Activated CD4-positive, alpha-beta memory T cell treated with anti-CD3 and anti-CD28 coated beads for 36 hours (primary cell): ENCODE results near the gene ELMO1. TPM values are rescaled to one million over a fixed set of nuclear protein-coding genes. Genes with fewer than 3 reads are reported as not detected.
"Not testable (repeated sequence)": the region's sequence is repeated elsewhere in the genome, so short reads cannot be mapped to it uniquely, and the experiment has no call there.

Experiments
- CTCF ChIA-PET: fragments of 350-600 bp; sonication (Branson Sonifier 250); formaldehyde crosslinking; loops from one replicate; lab custom pipeline; 2021; ENCODE audit warnings: antibody characterized with exemption, inconsistent platforms; lab: Charles Lee
- POLR2A ChIA-PET: fragments of 350-600 bp; sonication (Branson Sonifier 250); formaldehyde crosslinking; loops from one replicate; lab custom pipeline; 2021; ENCODE audit warnings: antibody characterized with exemption; lab: Charles Lee
- DNase-seq: peaks from one replicate; pipeline ENCODE4 v3.0.0-alpha.2; 2020
- H3K27ac Mint-ChIP-seq: one replicate; pipeline ENCODE4 v1.8.0; 2021; ENCODE audit warnings: mixed read lengths
- H3K27me3 Mint-ChIP-seq: one replicate; pipeline ENCODE4 v1.8.0; 2021; ENCODE audit warnings: mixed read lengths
- H3K36me3 Mint-ChIP-seq: one replicate; pipeline ENCODE4 v1.8.0; 2021; ENCODE audit warnings: mixed read lengths
- H3K4me1 Mint-ChIP-seq: one replicate; pipeline ENCODE4 v1.8.0; 2021; ENCODE audit warnings: low read depth, mixed read lengths
- H3K4me3 Mint-ChIP-seq: one replicate; pipeline ENCODE4 v1.8.0; 2021; ENCODE audit warnings: mild to moderate bottlenecking, mixed read lengths
- H3K9me3 Mint-ChIP-seq: one replicate; pipeline ENCODE4 v1.8.0; 2021; ENCODE audit warnings: mixed read lengths
- intact Hi-C: fragments of 100-400 bp; cut with micrococcal nuclease; formaldehyde crosslinking; loops from one replicate; pipeline ENCODE4 v1.15.1; 2023
- total RNA-seq, 2 experiments: library from RNA; stranded (reverse); gene quantifications; one replicate each; pipeline ENCODE4 v1.2.3, GENCODE V29; 2021

The ELMO1 gene
- total RNA-seq, 2 experiments from 2014 or later: 88.7 to 93.3 TPM

DNA sequence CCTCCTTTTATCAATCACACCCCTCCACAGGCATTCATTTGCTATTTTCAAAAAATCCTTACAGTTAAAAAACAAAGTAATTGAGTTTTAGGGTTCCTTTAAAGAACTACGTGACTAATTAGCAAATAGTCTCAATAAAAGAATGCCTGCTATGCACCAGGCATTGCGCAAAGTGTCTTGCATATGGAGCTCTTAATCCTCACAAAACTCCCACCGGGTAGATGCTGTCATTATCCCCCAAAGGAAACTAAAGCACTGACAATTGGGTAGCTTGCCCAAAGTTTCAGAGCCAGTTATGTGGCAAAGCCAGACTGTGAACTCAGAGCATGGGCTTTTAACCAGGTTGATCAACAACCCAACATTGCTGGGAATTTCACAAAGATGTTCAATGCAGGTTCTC lies 305.7 kb downstream of the ELMO1 start:
- H3K36me3 Mint-ChIP-seq: peaks cover 53% of the 10 kb centered on the region
- no peak overlapping the region for H3K27ac Mint-ChIP-seq
- ChIA-PET POLR2A (no interaction called here), CTCF (interaction anchor here (1.7 kb wide), 1 partner anchor 26 kb away, joined by 3 read pairs; no protein-coding TSS in a partner anchor)
- no peak for DNase-seq
- peaks cover 3% of the 10 kb centered on the region for H3K4me1 Mint-ChIP-seq
- no peaks in the 10 kb centered on the region for H3K27me3 Mint-ChIP-seq
- peaks cover 28% of the 10 kb centered on the region for H3K9me3 Mint-ChIP-seq
- intact Hi-C loops: no loop called here
- H3K4me3 Mint-ChIP-seq: no peak overlapping the region

DNA sequence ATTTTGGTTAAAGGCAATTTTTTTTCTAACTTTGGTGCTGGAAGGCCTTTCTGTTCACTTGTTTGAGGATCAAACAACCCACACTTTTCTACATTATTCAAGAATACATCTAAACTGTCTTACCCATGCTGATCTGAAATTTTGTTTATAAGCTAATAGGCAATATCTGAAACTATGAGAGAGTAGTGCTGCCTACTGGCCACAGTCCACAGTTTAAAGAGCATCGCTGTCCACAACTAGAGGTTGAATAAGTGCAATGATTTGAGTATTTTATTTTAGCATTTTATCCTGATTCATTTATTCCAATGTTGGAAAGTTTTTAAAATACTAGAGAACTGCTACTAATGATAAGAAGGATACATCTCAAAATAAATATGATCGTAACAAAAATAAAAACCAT lies 306.9 kb downstream of the ELMO1 start:
- POLR2A ChIA-PET: no interaction called here
- no peak for DNase-seq
- H3K27me3 Mint-ChIP-seq: no peaks in the 10 kb centered on the region
- peaks cover 46% of the 10 kb centered on the region for H3K36me3 Mint-ChIP-seq
- intact Hi-C loops: no loop called here
- peaks cover 28% of the 10 kb centered on the region for H3K9me3 Mint-ChIP-seq
- CTCF ChIA-PET: no interaction called here
- H3K27ac Mint-ChIP-seq: no peak overlapping the region
- no peak overlapping the region for H3K4me3 Mint-ChIP-seq
- peaks cover 7% of the 10 kb centered on the region for H3K4me1 Mint-ChIP-seq

DNA sequence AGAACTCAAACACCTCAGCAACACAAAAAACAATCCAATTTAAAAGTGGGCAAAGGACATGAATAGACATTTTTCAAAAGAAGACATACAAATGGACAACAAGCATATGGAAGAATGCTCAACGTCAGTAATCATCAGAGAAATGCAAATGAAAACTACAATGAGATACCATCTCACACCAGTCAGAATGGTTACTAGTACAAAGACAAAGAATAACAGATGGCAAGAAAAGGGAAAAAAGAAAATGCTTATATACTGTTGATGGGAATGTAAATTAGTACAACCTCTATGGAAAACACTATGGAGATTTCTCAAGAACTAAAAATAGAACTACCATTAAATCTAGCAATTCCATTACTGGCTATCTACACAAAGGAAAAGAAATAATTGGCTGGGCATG lies 314.8 kb downstream of the ELMO1 start:
- POLR2A ChIA-PET, CTCF ChIA-PET: not testable (repeated sequence)
- H3K36me3 Mint-ChIP-seq: peaks cover 66% of the 10 kb centered on the region

DNA sequence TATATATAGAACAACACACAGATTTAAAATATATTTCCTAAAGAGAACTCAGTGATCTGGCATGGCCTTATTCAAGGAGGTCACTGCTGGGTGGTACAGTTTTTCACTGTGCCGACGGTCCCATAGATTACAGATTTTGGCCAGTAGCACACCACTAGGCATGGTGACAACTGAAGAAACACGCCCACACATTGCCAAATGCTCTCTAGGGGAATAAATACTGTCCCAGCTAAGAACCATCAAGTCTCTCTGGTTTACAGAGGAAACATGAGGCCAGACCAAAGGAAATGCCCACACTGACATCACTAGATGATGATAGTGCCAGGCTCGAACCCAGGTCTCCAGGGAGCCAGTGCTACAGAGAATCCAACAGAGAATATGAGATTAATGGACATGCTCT lies 316.8 kb downstream of the ELMO1 start:
- H3K9me3 Mint-ChIP-seq: peaks cover 3% of the 10 kb centered on the region
- H3K27ac Mint-ChIP-seq: no peak overlapping the region
- peaks cover 71% of the 10 kb centered on the region for H3K36me3 Mint-ChIP-seq
- no peak overlapping the region for H3K4me3 Mint-ChIP-seq
- H3K4me1 Mint-ChIP-seq: peaks cover 6% of the 10 kb centered on the region
- POLR2A ChIA-PET: no interaction called here
- H3K27me3 Mint-ChIP-seq: no peaks in the 10 kb centered on the region
- intact Hi-C loops: no loop called here
- CTCF ChIA-PET: no interaction called here
- DNase-seq: no peak

More for the DNA sequence above, 314.8 kb downstream of the ELMO1 start:
- H3K4me3 Mint-ChIP-seq, H3K9me3 Mint-ChIP-seq, intact Hi-C loops, H3K27ac Mint-ChIP-seq, DNase-seq, H3K27me3 Mint-ChIP-seq: not testable (repeated sequence)
- H3K4me1 Mint-ChIP-seq: peaks cover 10% of the 10 kb centered on the region

DNA sequence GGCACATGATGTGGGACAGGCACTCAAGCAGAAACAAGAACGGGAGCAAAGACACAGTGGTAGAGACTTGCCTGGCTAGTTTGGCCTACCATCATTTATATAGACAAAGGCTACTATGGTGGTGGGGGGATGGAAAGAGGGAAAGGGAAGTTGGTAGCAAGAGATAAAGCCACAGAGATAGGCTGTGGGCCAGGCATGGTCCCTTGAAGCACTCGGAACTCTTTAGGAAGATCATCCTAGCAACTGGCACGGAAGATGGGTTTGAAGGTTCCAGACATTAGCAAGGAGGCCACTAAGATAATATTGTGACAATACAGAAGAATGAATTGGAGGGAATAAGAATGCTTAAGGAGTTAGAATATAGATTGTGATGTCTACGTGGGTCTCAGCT lies 319.6 kb downstream of the ELMO1 start:
- intact Hi-C loops: no loop called here
- Mint-ChIP-seq H3K9me3 (peaks cover 15% of the 10 kb centered on the region), H3K4me1 (peaks cover 4% of the 10 kb centered on the region), H3K27ac (no peak overlapping the region), H3K4me3 (no peak overlapping the region), H3K36me3 (peaks cover 77% of the 10 kb centered on the region), H3K27me3 (no peaks in the 10 kb centered on the region)
- no peak for DNase-seq
- ChIA-PET POLR2A (no interaction called here), CTCF (no interaction called here)

DNA sequence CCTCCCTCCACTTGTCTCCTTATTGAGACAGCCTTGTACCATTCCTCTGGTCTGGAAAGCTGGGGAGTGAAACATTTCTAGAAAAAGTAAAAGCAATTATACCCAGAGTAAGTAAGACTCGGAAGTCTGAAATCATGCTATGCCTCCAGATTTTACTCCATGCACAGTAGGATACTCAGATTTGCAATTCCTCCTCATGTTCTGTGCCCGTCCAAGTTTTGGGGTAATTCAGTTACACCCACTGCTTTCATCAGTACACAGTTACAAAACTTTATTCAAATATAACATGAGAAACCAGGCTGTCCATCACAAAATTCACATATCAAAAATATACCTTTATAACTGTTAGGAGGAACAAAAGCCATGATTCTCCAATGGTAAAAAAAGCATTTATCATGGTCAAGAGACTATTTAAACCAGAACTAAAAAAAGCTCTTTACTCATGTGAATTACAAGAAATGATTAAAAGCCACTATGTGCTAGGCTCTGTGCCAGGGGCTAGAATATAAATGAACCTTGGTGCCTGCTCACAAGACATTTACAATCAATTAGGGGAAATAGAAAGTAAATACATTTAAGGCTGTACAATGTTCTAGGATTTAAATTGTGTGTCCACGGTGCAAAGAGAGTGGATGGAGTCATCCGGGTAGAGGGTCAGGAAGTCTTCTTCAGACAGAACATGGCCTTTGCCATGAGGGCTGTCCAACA lies 320.2 kb downstream of the ELMO1 start:
- DNase-seq: no peak
- Mint-ChIP-seq H3K9me3 (peaks cover 15% of the 10 kb centered on the region), H3K4me3 (no peak overlapping the region), H3K36me3 (peaks cover 75% of the 10 kb centered on the region), H3K27ac (no peak overlapping the region), H3K4me1 (peaks cover 9% of the 10 kb centered on the region), H3K27me3 (no peaks in the 10 kb centered on the region)
- intact Hi-C loops: no loop called here
- CTCF ChIA-PET: no interaction called here
- POLR2A ChIA-PET: no interaction called here

DNA sequence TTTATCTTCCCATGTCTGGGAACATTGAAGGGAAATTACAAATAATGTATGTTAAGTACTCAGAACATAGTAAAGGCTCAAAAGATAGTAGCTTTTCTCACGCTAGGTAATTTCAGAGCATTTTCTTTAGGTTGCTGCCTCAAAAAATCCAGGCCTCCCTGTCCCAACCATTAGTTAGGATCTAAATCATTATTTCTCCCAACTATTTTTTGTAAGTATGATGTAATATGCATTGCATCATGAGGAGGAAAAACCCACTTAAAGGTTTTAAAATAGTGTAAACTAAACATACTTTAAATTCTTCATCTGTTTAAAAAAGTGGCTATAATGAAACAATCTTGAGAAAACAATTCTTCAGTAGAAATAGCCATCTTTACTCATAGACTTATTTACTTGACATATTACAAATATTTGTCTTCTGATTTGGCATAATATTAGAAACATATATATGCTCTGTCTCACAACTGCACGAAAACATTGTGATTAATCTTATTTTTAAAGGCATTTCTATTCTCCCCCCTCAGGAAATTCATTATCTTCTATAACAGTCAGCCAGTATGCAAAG lies 329.3 kb downstream of the ELMO1 start:
- POLR2A ChIA-PET: no interaction called here
- Mint-ChIP-seq H3K4me1 (peaks cover 39% of the 10 kb centered on the region), H3K36me3 (peaks cover 39% of the 10 kb centered on the region), H3K27ac (no peak overlapping the region), H3K27me3 (no peaks in the 10 kb centered on the region), H3K4me3 (no peak overlapping the region), H3K9me3 (peaks cover 2% of the 10 kb centered on the region)
- no peak for DNase-seq
- CTCF ChIA-PET: no interaction called here
- intact Hi-C loops: no loop called here

DNA sequence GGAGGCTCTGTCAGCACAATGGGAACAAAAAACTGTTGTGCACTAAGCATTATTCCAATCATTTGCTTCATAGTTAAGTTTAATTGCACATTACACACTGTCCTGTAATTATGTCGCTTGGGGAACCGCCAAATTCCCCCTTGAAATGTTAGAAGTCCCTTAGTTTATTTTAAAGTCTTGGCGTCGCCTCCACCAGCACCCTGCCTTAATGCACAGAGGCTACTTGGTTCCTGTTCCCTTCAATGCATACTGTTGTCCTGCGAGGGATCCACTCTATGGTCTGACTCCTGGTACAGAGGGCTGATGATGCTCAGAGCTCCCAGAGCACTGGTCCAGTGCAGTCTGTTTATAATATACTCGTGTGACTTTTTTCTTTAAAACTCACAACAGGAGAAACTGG lies 330.7 kb downstream of the ELMO1 start:
- H3K4me1 Mint-ChIP-seq: peaks cover 41% of the 10 kb centered on the region

DNA sequence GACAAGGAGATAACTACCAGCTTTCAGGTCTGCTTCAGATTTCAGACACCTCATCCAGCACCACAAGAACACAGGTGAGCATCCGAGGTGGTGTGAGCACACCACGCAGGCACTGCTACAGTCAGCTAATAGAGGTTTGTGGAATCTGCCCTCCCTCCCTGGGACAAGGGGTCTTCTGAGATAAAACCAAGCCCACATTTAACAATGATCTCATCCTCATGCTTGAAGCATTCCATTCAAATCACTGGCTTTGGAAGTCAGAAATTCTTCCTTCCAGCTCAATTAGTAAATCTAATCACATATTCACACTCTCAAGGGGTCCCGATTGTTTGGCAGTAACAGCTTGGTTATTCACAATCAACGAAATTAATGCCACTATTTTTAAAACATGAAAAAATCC lies 331.4 kb downstream of the ELMO1 start:
- no peak overlapping the region for H3K27ac Mint-ChIP-seq
- H3K4me3 Mint-ChIP-seq: no peak overlapping the region
- peaks cover 2% of the 10 kb centered on the region for H3K9me3 Mint-ChIP-seq
- intact Hi-C loops: no loop called here
- H3K27me3 Mint-ChIP-seq: no peaks in the 10 kb centered on the region
- H3K36me3 Mint-ChIP-seq: peaks cover 34% of the 10 kb centered on the region
- CTCF ChIA-PET: interaction anchor here (1.0 kb wide), 1 partner anchor 26 kb away, joined by 3 read pairs; no protein-coding TSS in a partner anchor
- POLR2A ChIA-PET: no interaction called here
- peaks cover 37% of the 10 kb centered on the region for H3K4me1 Mint-ChIP-seq
- DNase-seq: no peak

More for the DNA sequence above, 330.7 kb downstream of the ELMO1 start:
- intact Hi-C loops: no loop called here
- peaks cover 2% of the 10 kb centered on the region for H3K9me3 Mint-ChIP-seq
- H3K27me3 Mint-ChIP-seq: no peaks in the 10 kb centered on the region
- no peak overlapping the region for H3K27ac Mint-ChIP-seq
- DNase-seq: no peak
- CTCF ChIA-PET: no interaction called here
- POLR2A ChIA-PET: no interaction called here
- H3K36me3 Mint-ChIP-seq: peaks cover 35% of the 10 kb centered on the region
- no peak overlapping the region for H3K4me3 Mint-ChIP-seq

DNA sequence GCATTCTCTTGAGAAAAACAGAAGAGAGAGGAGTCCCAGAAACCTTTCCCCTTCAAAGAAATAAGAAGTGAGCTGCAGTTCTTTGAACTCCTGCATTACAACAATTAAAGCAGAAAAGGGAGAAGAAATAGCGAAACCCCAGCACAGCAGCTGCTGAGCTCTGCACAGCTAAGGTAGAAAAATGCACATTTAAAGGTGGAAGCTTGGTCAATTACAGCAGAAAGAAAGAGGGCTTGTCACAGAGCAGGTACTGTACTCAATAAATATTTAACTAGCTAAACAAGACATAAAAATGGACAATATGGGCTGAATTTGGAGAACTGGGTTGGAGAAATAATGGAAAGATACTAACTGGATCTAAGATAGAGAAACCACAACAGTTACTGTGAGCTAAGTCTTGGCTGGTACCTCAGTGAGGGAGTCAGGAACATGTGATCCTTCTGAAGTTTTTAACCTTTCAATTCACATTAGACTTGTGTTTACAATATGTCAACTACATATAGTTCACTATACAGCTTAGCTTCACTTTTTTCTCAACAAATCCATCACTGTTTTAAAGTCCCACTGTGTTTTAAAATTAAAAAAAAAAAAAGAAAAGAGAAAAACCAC lies 332.5 kb downstream of the ELMO1 start:
- Mint-ChIP-seq H3K36me3 (peaks cover 36% of the 10 kb centered on the region), H3K27me3 (no peaks in the 10 kb centered on the region), H3K4me1 (peaks cover 38% of the 10 kb centered on the region), H3K9me3 (no peaks in the 10 kb centered on the region), H3K27ac (no peak overlapping the region), H3K4me3 (no peak overlapping the region)
- CTCF ChIA-PET: interaction anchor here (0.6 kb wide), 1 partner anchor 797 kb away, joined by 3 read pairs; no protein-coding TSS in a partner anchor
- intact Hi-C loops: no loop called here
- POLR2A ChIA-PET: no interaction called here
- no peak for DNase-seq

DNA sequence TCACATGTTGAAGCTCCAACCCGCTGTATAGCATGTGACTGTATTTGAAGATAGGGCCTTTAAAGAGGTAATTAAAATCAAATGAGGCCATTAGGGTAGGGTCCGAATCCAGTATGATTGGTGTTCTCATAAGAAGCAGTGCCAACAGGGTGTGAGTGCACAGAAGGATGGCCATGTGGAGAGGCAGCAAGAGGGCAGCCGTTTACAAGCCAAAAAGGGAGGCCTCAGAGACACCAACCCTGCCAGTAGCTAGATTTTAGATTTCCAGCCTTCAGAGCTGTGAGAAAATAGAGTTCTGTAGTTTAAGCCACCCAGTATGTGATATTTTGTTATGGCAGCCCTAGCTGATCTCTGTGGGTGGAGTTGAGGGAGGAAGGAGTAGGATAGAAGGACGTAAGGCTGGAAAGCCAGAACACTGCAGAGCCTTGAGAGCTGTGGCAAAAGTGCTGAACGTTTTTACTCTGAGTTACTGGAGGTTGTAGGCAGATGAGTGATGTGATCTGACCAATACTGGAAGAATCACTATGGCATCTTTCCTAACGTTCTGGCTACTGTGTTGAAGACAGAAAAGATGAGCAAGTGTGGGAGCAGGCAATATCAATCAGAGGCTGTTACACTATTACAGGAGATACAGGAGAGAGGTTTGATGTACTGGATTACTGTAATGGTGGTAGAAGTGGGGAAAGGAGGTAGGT lies 334.9 kb downstream of the ELMO1 start:
- intact Hi-C loops: loop anchor here (5.0 kb wide), 1 partner anchor 47 kb away; no protein-coding TSS in a partner anchor
- no peaks in the 10 kb centered on the region for H3K9me3 Mint-ChIP-seq
- peak; percentile 17 for DNase-seq
- peaks cover 38% of the 10 kb centered on the region for H3K36me3 Mint-ChIP-seq
- no peaks in the 10 kb centered on the region for H3K27me3 Mint-ChIP-seq
- H3K4me3 Mint-ChIP-seq: no peak overlapping the region
- H3K4me1 Mint-ChIP-seq: peaks cover 46% of the 10 kb centered on the region
- POLR2A ChIA-PET: no interaction called here
- peak overlapping the region; percentile 1 for H3K27ac Mint-ChIP-seq
- CTCF ChIA-PET: no interaction called here

DNA sequence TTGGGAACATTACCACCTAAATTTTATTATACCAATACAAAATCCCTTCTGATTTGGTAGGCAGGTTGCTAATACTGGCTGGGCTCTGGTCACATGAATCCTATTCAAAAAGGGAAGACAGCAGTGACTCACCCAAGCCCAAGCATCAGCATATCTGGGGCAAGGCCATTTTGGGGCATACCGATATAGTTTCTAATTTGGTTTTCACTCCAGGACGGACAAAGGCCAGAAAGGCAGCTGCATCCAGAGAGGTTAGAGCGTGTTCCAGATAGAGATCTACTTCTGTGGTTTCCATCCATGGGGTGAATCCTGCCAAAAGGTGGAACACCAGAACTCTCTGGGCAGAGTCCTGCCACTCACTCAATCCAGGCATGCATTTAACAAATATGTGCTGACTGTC lies 335.8 kb downstream of the ELMO1 start:
- H3K36me3 Mint-ChIP-seq: peaks cover 36% of the 10 kb centered on the region
- H3K4me1 Mint-ChIP-seq: peaks cover 52% of the 10 kb centered on the region
- no peak for DNase-seq
- CTCF ChIA-PET: no interaction called here
- H3K27me3 Mint-ChIP-seq: no peaks in the 10 kb centered on the region
- H3K27ac Mint-ChIP-seq: no peak overlapping the region
- H3K4me3 Mint-ChIP-seq: no peak overlapping the region
- POLR2A ChIA-PET: no interaction called here
- intact Hi-C loops: loop anchor here (5.0 kb wide), 1 partner anchor 46 kb away; no protein-coding TSS in a partner anchor
- H3K9me3 Mint-ChIP-seq: no peaks in the 10 kb centered on the region
